ENCODE results near the gene CELF1. TPM values are rescaled to one million over a fixed set of nuclear protein-coding genes. Genes with fewer than 3 reads are reported as not detected.

The CELF1 gene
- total and polyA plus RNA-seq, 2 donors (not counting 1 experiment from before 2014, with no cell fraction given): 52.0 to 153 TPM

DNA sequence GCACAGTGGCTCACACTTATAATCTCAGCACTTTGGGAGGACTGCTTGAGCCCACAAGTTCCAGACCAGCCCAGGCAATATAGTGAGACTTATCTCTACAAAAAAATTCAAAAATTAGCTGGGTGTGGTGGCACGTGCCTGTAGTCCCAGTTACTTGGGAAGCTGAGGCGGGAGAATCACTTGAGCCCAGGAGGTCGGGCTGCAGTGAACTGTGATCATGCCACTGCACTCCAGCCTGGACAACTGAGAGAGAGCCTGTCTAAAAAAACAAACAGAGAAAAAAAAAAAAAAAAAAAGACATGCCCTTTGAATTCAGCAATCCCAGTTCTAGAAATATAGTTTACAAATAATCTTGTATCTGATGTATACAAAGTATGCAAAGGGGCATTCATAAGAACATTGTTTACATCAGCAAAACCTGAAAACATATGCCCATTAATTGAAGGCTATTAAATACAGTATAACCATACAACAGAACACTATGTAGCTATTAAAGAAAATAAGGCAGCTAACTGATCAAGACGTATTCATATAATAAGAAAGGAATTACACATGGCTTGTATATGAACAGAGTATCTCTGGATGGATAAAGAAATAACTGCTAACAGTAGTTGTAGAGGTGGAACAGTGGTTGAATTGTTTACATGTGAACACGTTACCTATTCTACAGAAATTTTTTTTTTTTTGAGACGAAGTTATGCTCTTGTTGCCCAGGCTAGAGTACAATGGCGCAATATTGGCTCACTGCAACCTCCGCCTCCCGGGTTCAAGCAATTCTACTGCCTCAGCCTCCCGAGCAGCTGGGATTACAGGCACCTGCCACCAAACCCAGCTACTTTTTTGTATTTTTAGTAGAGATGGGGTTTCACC, 35.7 kb downstream of the CELF1 start:
- Histone ChIP-seq H3K27me3 (replicated peaks in 1 of 4; ENCODE audit: control extremely low read depth in 1 of 4, control insufficient read depth in 3 of 4, insufficient read depth in 4 of 4, low read length in 3 of 4) (no peaks in the 10 kb centered on the region), H3K9me3 (ENCODE audit: control extremely low read depth in 1 of 3, control insufficient read depth in 2 of 3, insufficient read depth in 1 of 3, low read length in 2 of 3) (no peaks in the 10 kb centered on the region), H3K27ac (ENCODE audit: low read length in 2 of 2) (peak overlapping the region in 1 of 2 donors; percentile 79), H4K20me1 (ENCODE audit: control insufficient read depth, insufficient read depth, low read length, poor library complexity, severe bottlenecking) (peaks cover 64% of the 10 kb centered on the region), H3K4me3 (ENCODE audit: control extremely low read depth in 1 of 5, extremely low read depth in 1 of 5, insufficient read depth in 1 of 5, low read depth in 2 of 5, low read length in 4 of 5) (no peak overlapping the region), H3K4me2 (replicated peaks; ENCODE audit: low read depth, low read length, poor library complexity, severe bottlenecking) (no peak overlapping the region), H3K4me1 (ENCODE audit: control insufficient read depth in 2 of 2, insufficient read depth in 2 of 2, low read length in 2 of 2) (peaks cover 55 to 63% of the 10 kb centered on the region in 2 donors), H3K9ac (ENCODE audit: low read length) (no peak overlapping the region), H3K79me2 (ENCODE audit: control insufficient read depth, insufficient read depth, low read length) (peaks cover 99% of the 10 kb centered on the region), H2AFZ (ENCODE audit: insufficient read depth, low read depth, low read length, poor library complexity, severe bottlenecking) (no peak overlapping the region), H3K36me3 (replicated peaks in 1 of 2; ENCODE audit: control extremely low read depth in 1 of 2, control insufficient read depth in 1 of 2, extremely low read depth in 1 of 2, insufficient read depth in 2 of 2, low read length in 1 of 2) (peaks cover 2 to 4% of the 10 kb centered on the region in 2 experiments)
- ATAC-seq (ENCODE audit: low read depth) (no peak), DNase-seq (no peak)
- no peaks in the 10 kb centered on the region for H3K9me3 Mint-ChIP-seq (ENCODE audit: insufficient read depth)
- TF ChIP-seq, protein P1, sequence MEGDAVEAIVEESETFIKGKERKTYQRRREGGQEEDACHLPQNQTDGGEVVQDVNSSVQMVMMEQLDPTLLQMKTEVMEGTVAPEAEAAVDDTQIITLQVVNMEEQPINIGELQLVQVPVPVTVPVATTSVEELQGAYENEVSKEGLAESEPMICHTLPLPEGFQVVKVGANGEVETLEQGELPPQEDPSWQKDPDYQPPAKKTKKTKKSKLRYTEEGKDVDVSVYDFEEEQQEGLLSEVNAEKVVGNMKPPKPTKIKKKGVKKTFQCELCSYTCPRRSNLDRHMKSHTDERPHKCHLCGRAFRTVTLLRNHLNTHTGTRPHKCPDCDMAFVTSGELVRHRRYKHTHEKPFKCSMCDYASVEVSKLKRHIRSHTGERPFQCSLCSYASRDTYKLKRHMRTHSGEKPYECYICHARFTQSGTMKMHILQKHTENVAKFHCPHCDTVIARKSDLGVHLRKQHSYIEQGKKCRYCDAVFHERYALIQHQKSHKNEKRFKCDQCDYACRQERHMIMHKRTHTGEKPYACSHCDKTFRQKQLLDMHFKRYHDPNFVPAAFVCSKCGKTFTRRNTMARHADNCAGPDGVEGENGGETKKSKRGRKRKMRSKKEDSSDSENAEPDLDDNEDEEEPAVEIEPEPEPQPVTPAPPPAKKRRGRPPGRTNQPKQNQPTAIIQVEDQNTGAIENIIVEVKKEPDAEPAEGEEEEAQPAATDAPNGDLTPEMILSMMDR (IDR thresholded peaks at IDR 0.05): no peak
- TF ChIP-seq EZH2 (IDR thresholded peaks at IDR 0.05; ENCODE audit: borderline replicate concordance, insufficient read depth, low read depth, low read length, poor library complexity, severe bottlenecking): no peak
- H3K4me1 Mint-ChIP-seq: peaks cover 67% of the 10 kb centered on the region
- no peak overlapping the region for H3K4me3 Mint-ChIP-seq
- H3K27me3 Mint-ChIP-seq: no peaks in the 10 kb centered on the region
- intact Hi-C loops (cut with micrococcal nuclease): no loop called here
- ChIA-PET POLR2A (interaction anchor here (0.7 to 1.1 kb wide), 2 partner anchors 28 to 337 kb away, joined by 3 to 8 read pairs; no protein-coding TSS in a partner anchor), CTCF (interaction anchor here (0.7 kb wide), 1 partner anchor 8 kb away, joined by 5 read pairs; no protein-coding TSS in a partner anchor)
- 92% methylated on average over 2 of the region's 10 CpGs for WGBS (ENCODE audit: insufficient coverage)
- H3K27ac Mint-ChIP-seq: peak overlapping the region; percentile 63

GRCh38 chr11:47516155-47516554, 36.8 kb downstream of the CELF1 start:
- intact Hi-C loops (cut with micrococcal nuclease): no loop called here
- ATAC-seq (ENCODE audit: low read depth) (no peak), DNase-seq (no peak)
- Histone ChIP-seq H4K20me1 (ENCODE audit: control insufficient read depth, insufficient read depth, low read length, poor library complexity, severe bottlenecking) (peaks cover 65% of the 10 kb centered on the region), H3K36me3 (replicated peaks in 1 of 2; ENCODE audit: control extremely low read depth in 1 of 2, control insufficient read depth in 1 of 2, extremely low read depth in 1 of 2, insufficient read depth in 2 of 2, low read length in 1 of 2) (peaks cover 2 to 4% of the 10 kb centered on the region in 2 experiments), H2AFZ (ENCODE audit: insufficient read depth, low read depth, low read length, poor library complexity, severe bottlenecking) (no peak overlapping the region), H3K9ac (ENCODE audit: low read length) (no peak overlapping the region), H3K27ac (ENCODE audit: low read length in 2 of 2) (peak overlapping the region; percentile 5 to 59), H3K4me3 (ENCODE audit: control extremely low read depth in 1 of 5, extremely low read depth in 1 of 5, insufficient read depth in 1 of 5, low read depth in 2 of 5, low read length in 4 of 5) (no peak overlapping the region), H3K9me3 (ENCODE audit: control extremely low read depth in 1 of 3, control insufficient read depth in 2 of 3, insufficient read depth in 1 of 3, low read length in 2 of 3) (no peaks in the 10 kb centered on the region), H3K27me3 (replicated peaks in 1 of 4; ENCODE audit: control extremely low read depth in 1 of 4, control insufficient read depth in 3 of 4, insufficient read depth in 4 of 4, low read length in 3 of 4) (no peaks in the 10 kb centered on the region), H3K4me1 (ENCODE audit: control insufficient read depth in 2 of 2, insufficient read depth in 2 of 2, low read length in 2 of 2) (peaks cover 57 to 67% of the 10 kb centered on the region in 2 donors), H3K4me2 (replicated peaks; ENCODE audit: low read depth, low read length, poor library complexity, severe bottlenecking) (peak overlapping the region; percentile 27), H3K79me2 (ENCODE audit: control insufficient read depth, insufficient read depth, low read length) (peaks cover 99% of the 10 kb centered on the region)
- H3K4me1 Mint-ChIP-seq: peaks cover 69% of the 10 kb centered on the region
- peak overlapping the region; percentile 70 for H3K27ac Mint-ChIP-seq
- no peaks in the 10 kb centered on the region for H3K27me3 Mint-ChIP-seq
- WGBS (ENCODE audit: insufficient coverage): no CpG with 5 or more reads among the region's 3 CpGs
- ChIA-PET CTCF (no interaction called here), POLR2A (no interaction called here)
- TF ChIP-seq, protein P1 (IDR thresholded peaks at IDR 0.05): no peak
- TF ChIP-seq EZH2 (IDR thresholded peaks at IDR 0.05; ENCODE audit: borderline replicate concordance, insufficient read depth, low read depth, low read length, poor library complexity, severe bottlenecking): no peak
- H3K4me3 Mint-ChIP-seq: no peak overlapping the region
- no peaks in the 10 kb centered on the region for H3K9me3 Mint-ChIP-seq (ENCODE audit: insufficient read depth)
